ENCODE data around the gene FAXC. TPM values are rescaled to one million over a fixed set of nuclear protein-coding genes. Genes with fewer than 3 reads are reported as not detected.
A peak's percentile ranks its signal among the peaks of the same experiment; 100 is the strongest.

The FAXC gene
- total RNA-seq, 1 experiment from 2014 or later, result 12.9 TPM

- H3K4me1 Mint-ChIP-seq, result peaks cover 7% of the 10 kb centered on the region
- peak; percentile 90 for DNase-seq (ENCODE audit: low spot score)
- H3K27me3 Mint-ChIP-seq (ENCODE audit: low read depth), result no peaks in the 10 kb centered on the region
- TF ChIP-seq E2F5 (CRISPR knock-in tag; IDR thresholded peaks at IDR 0.05) (peak; percentile 39; the same call in 1 of the 2 replicates), ZBTB21 (CRISPR knock-in tag; IDR thresholded peaks at IDR 0.05; ENCODE audit: borderline replicate concordance) (no peak), GABPB1 (CRISPR knock-in tag; IDR thresholded peaks at IDR 0.05) (peak; percentile 56; the same call in 1 of the 2 replicates), IRF1 (CRISPR knock-in tag; IDR thresholded peaks at IDR 0.05) (peak; percentile 53; the same call in 1 of the 2 replicates), NFE2L1 (CRISPR knock-in tag; IDR thresholded peaks at IDR 0.05) (0 out of 2 replicates have a peak, but pooled peaks have one; percentile 56), TEAD4 (CRISPR knock-in tag; IDR thresholded peaks at IDR 0.05) (no peak), MAX (CRISPR knock-in tag; IDR thresholded peaks at IDR 0.05) (0 out of 2 replicates have a peak, but pooled peaks have one; percentile 28), OVOL2 (CRISPR knock-in tag; IDR thresholded peaks at IDR 0.05; ENCODE audit: borderline replicate concordance) (0 out of 2 replicates have a peak, but pooled peaks have one; percentile 33)
- POLR2A ChIA-PET, result interaction anchor here (0.7 to 2.2 kb wide), 12 partner anchors 17 to 215 kb away, joined by 3 to 17 read pairs (median 4); partner anchors contain the start of genes CCNC, FAXC and PNISR
- CTCF ChIA-PET, result interaction anchor here (0.7 to 3.9 kb wide), 9 partner anchors 10 to 149 kb away, joined by 3 to 21 read pairs (median 5); no protein-coding TSS in a partner anchor
- peak within 1 kb of the TSS; percentile 93 for H3K4me3 Mint-ChIP-seq
- peak; percentile 96 for ATAC-seq
- no peaks in the 10 kb centered on the region for H3K36me3 Mint-ChIP-seq
- peak within 1 kb of the TSS; percentile 99 for H3K27ac Mint-ChIP-seq
- H3K9me3 Mint-ChIP-seq, result no peaks in the 10 kb centered on the region
Observed at GRCh38 chr6:99393698-99394531, 44.4 kb upstream of the FAXC start, which contains the start of gene COQ3. TSS of gene COQ3 (minus strand) at chr6:99394195. CDS start at chr6:99394179, 16 bp downstream.

GRCh38 chr6:99393366-99393697 lies 43.9 kb upstream of the FAXC start:
- CTCF ChIA-PET, result interaction anchor here (0.7 to 3.9 kb wide), 9 partner anchors 10 to 150 kb away, joined by 3 to 21 read pairs (median 5); no protein-coding TSS in a partner anchor
- no peaks in the 10 kb centered on the region for H3K9me3 Mint-ChIP-seq
- H3K36me3 Mint-ChIP-seq, result no peaks in the 10 kb centered on the region
- peaks cover 7% of the 10 kb centered on the region for H3K4me1 Mint-ChIP-seq
- POLR2A ChIA-PET, result interaction anchor here (0.6 to 2.2 kb wide), 13 partner anchors 18 to 215 kb away, joined by 3 to 17 read pairs (median 4); partner anchors contain the start of genes CCNC, FAXC and PNISR
- ATAC-seq (no peak), DNase-seq (ENCODE audit: low spot score) (no peak)
- peak overlapping the region; percentile 93 for H3K4me3 Mint-ChIP-seq
- no peak for TF ChIP-seq AFF4 (CRISPR knock-in tag; IDR thresholded peaks at IDR 0.05; ENCODE audit: borderline replicate concordance)
- no peak for TF ChIP-seq ATF1 (CRISPR knock-in tag; IDR thresholded peaks at IDR 0.05)
- TF ChIP-seq PRRX2 (CRISPR knock-in tag; IDR thresholded peaks at IDR 0.05), result no peak
- no peak for TF ChIP-seq ZMAT4 (CRISPR knock-in tag; IDR thresholded peaks at IDR 0.05)
- TF ChIP-seq JUN (CRISPR knock-in tag; IDR thresholded peaks at IDR 0.05), result no peak
- no peak for TF ChIP-seq NR1H2 (CRISPR knock-in tag; IDR thresholded peaks at IDR 0.05)
- TF ChIP-seq FOXJ3 (CRISPR knock-in tag; IDR thresholded peaks at IDR 0.05; ENCODE audit: borderline replicate concordance), result no peak
- no peak for TF ChIP-seq GABPB1 (CRISPR knock-in tag; IDR thresholded peaks at IDR 0.05)
- no peak for TF ChIP-seq HMGA2 (CRISPR knock-in tag; IDR thresholded peaks at IDR 0.05)
- TF ChIP-seq STAT6 (CRISPR knock-in tag; conservative IDR thresholded peaks at IDR 0.05; ENCODE audit: low read depth), result no peak
- H3K27ac Mint-ChIP-seq, result peak overlapping the region; percentile 99
- H3K27me3 Mint-ChIP-seq (ENCODE audit: low read depth), result no peaks in the 10 kb centered on the region
